HG03135 (cell line): ENCODE data around the gene CELA2A.
"Not testable (repeated sequence)": the region's sequence is repeated elsewhere in the genome, so short reads cannot be mapped to it uniquely, and the experiment has no call there.

Experiments used
- ATAC-seq: cut with Tn5 transposase; IDR thresholded peaks from one replicate; pipeline ENCODE4 v1.9.1; 2021; ENCODE audit warnings: mild to moderate bottlenecking, moderate library complexity; ENCODE audit not compliant: unreplicated experiment

The CELA2A gene

DNA sequence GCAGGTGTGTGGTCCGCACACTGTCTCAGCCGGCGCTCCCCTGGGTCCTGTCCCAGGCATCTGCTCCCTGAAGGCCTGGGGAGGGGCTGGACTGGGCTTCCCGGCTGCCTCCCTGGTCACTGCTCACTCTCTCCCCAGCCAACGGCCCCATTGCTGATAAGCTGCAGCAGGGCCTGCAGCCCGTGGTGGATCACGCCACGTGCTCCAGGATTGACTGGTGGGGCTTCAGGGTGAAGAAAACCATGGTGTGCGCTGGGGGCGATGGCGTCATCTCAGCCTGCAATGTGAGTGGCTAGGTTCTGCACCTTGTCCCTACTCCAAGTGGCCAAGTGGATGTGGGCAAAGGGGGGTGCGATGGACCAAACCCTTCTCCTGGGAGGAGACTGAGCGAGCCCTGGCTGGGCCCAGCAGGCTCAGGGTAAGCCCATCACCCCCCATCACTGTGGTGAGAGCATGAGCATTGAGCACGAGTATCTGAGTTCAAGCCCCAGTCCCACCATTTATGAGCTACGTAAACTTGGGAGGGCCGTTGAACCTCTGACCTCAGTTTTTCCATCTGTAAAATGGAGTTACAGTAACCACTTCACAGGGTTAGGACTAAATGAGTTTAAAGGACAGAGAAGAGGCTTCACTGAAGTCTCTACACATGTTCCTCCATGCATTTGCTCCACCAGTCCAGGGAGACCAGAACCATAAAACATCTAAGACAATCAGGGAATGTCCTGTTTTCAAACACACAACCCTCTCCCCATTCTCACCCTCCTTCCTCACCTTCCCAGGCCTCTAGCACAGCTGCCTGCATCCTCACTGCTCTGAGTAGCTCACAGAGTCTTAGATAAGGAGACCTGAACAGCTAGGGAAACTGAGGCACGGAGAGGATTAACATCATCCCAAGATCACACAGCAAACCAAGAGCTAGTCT is 11.8 kb upstream of the CELA2A start:
- ATAC-seq = no peak

- ATAC-seq = no peak
Measured at GRCh38 chr1:15445390-15446122, 11.0 kb upstream of the CELA2A start.

DNA sequence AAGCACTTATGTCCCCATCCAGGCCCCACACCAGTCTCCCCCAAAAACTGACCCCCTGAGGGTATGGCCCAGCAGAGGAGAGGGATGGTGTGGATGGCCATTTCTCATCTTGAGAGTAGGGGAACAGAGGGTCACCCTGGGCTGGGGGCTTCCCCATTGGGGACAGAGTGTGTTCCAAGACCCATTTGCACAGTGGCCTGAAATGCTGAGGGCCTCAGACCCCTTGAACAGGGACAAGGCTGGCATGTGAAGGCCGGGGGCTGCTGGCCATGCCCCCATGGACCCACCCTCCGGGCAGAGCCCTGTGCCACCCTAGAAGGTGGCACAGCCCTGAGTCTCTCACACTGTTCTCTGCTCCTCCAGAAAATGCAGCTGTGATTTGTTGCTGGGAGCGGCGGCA is 10.3 kb upstream of the CELA2A start:
- ATAC-seq = no peak

DNA sequence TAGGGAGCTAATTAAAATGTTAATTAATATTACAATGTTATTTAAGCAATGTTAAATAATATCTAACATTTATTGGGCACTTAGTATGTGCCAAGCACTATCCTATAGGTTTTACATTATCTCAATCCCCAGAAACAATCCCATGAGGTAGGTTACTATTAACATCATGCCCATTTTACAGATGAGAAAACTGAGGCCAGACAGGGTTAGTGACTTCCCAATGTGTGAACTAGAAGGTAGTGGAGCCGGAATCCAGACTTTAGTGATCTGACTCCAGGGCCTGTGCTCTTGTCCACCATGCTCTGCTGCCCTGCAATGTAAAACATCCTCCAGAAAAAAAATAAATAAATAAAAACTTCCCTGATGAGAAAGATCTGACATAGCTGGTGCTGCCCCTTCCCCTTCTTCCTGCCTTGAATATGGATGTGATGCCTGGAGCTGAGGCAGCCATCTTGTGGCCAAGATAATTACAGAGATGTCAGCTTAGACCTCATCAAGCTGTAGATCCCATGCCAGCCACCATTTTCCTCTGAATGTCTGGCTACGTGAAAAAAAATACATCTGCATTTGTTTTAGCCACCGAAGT is 7.6 kb upstream of the CELA2A start:
- no peak for ATAC-seq

DNA sequence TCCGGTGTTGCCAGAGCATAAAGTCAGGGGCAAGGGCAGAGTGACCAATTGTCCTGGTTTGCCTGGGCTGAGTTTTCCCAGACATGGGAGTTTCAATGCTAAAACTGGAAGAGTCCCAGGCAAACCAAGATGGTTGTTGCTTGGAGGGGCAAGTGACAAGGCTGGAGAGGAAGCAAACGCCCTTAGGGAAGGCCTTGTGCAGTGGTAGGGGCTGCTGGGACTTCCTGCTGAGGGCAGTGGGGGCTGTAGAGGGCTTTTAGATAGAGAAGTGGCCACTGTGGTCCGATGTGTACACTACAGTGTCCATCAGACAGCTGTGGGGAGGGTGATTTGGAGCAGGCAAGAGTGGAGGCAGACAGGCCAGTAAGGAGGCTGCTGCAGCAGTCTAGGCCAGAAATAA is 7.0 kb upstream of the CELA2A start:
- no peak for ATAC-seq

DNA sequence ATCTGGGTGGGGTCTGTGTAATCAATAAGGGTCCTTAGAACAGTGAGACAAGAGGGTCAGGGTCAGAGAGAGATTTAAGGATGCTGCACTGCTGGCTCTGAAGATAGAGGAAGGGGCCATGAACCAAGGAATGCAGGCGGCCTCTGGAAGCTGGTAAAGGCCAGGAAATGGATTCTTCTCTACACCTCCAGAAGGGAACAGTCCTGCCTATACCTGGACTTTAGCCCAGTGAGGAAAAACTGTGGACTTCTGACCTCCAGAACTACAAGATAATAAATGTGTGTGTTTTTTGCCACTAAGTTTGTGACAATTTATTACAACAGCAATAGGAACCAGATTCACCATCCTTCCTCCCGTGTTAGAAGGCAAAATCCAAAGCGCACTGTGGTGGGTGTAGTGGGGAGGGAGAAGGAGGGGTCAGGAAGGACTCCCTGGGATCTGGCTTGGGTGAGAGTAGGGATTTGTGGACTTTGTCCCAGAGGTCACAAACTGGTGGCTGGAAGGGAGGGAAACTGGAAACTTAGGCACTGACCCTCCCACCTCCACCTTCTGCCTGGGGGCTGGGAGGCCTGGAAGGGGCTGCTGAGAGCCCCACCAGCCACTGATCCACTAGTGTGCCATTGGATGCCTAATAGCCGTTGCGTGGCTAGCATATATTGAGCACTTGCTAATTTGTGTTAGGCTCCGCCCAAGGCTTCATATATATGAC is 5.4 kb upstream of the CELA2A start:
- no peak for ATAC-seq

- ATAC-seq = no peak
Measured at GRCh38 chr1:15452216-15452615, 4.3 kb upstream of the CELA2A start.

GRCh38 chr1:15452866-15453571 is 3.5 kb upstream of the CELA2A start:
- ATAC-seq = no peak

DNA sequence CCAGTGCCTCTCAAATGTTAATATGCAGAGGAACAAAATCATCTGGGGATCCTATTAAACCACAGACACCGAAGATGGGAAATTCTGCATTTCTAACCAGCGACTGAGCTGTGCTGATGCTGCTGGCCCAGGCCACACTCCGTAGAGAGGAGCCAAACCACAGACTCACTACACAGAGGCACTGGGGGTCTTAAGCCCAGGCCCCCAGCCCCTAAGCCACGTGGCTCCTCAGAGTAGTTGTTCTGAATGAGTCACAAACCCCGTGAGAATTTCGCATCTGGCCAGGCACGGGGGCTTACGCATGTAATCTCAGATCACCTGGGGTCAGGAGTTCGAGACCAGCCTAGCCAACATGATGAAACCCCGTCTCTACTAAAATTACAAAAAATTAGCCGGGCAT is 2.8 kb upstream of the CELA2A start:
- ATAC-seq = no peak

DNA sequence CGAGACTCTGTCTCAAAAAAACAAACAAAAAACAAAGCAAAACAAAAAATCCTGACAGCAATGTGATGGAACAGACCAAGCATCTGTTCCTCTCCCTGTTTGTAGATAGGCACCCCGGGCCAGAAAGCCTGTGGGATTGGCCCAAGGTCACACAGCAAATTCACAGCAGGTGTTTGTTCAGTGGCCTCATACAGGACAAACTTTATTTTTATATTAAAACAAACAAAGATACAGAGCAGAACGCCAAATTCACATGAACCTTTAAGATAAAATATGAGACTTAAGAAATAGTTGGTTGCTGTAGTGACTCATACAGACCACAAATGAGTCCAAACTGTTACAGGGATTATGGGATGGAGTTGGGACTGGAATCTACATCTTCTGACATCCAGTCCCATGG is 2.3 kb upstream of the CELA2A start:
- no peak for ATAC-seq

- no peak for ATAC-seq
Measured at GRCh38 chr1:15455522-15455921, 1.0 kb upstream of the CELA2A start.

- no peak for ATAC-seq
Measured at GRCh38 chr1:15457585-15457984, 1.1 kb downstream of the CELA2A start.

- ATAC-seq = not testable (repeated sequence)
Measured at GRCh38 chr1:15458388-15458787, 1.9 kb downstream of the CELA2A start.

GRCh38 chr1:15459771-15460707 is 3.5 kb downstream of the CELA2A start:
- no peak for ATAC-seq

GRCh38 chr1:15460708-15461095 is 4.2 kb downstream of the CELA2A start:
- no peak for ATAC-seq

DNA sequence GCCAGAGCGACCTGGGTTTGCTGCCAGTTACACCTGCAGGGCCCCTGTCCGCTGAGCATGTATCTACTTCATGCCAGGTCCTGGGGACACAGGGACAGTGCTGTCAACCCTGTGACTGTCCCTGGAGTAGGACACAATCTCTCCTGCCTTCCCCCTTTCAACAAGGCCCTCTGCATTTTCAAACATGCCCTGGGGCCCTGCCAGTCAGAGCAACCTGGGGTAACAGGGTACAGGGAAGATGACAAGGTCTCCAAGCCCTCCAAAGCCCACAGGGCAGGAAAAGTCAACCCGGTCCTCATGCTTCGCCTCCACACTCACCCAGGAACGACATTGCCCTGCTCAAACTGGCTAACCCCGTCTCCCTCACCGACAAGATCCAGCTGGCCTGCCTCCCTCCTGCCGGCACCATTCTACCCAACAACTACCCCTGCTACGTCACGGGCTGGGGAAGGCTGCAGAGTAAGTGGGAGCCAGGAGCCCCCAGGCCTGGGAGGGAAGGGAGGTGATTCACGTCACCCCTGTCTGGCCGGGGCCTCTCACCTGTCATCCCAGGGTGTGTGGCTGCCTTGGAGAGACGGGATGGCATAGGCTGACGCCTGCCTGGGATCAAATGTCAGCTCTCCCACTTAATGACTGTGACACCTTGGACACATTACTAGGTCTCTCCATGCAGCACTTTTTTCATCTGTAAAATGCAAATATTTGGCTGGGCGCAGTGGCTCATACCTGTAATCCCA is 6.7 kb downstream of the CELA2A start:
- not testable (repeated sequence) for ATAC-seq

- ATAC-seq = not testable (repeated sequence)
Measured at GRCh38 chr1:15463926-15464322, 7.4 kb downstream of the CELA2A start.

- no peak for ATAC-seq
Measured at GRCh38 chr1:15465674-15466073, 9.1 kb downstream of the CELA2A start.
